NOMO-1 treated with DMSO at 0.1 percent for 48 hours (cell line): ENCODE data around the gene TSR3.

ENCODE experiments used
- DNase-seq: peaks from one replicate; lab custom pipeline; 2025; ENCODE audit not compliant: unreplicated experiment; lab: John Stamatoyannopoulos, UW

The TSR3 gene

DNA sequence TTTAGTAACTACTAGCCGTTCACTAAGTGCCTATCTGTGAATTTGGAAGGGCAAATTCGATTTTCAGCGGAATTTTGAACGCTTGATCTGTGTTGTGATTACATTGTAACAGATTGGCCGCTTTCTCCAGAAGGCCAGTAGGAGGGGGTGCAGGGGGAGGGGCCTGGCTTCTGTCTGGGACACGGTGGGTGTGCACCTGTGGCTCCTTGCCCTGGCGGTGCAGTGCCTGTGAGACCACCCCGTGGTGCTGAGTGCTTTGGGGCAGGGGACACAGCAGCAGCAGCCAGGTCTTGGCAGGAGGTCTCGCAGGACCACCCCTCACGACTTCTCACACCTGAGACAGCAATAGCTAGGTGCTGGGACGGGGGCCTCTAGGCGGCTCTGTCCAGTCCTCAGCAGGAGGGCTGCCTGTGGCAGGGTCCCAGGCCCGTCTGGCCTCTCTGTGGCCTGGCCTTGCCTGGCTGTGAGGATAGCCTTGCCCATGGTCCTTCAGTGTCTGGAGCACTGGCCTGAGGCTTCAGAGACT lies 40.4 kb downstream of the TSR3 start:
- DNase-seq, result no peak

DNA sequence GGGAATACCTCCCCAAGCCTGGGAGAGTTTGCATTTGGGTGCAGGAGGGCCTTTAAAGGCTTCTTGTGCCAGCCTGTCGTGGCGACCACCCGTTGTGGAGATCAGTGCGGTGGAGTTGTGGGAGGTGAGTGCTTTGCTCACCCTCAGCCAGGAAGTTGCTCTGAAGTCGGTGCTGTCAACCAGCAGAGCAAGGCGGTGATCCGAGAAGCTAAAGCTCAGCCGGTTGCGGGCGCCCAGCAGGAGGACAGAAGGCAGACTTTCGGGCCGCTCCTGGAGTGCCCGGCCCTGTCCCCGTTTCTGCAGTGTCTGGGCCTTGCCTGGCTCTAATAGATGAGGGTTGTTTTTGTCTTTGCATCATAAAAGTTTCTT lies 40.9 kb downstream of the TSR3 start:
- peak; percentile 18 for DNase-seq

DNA sequence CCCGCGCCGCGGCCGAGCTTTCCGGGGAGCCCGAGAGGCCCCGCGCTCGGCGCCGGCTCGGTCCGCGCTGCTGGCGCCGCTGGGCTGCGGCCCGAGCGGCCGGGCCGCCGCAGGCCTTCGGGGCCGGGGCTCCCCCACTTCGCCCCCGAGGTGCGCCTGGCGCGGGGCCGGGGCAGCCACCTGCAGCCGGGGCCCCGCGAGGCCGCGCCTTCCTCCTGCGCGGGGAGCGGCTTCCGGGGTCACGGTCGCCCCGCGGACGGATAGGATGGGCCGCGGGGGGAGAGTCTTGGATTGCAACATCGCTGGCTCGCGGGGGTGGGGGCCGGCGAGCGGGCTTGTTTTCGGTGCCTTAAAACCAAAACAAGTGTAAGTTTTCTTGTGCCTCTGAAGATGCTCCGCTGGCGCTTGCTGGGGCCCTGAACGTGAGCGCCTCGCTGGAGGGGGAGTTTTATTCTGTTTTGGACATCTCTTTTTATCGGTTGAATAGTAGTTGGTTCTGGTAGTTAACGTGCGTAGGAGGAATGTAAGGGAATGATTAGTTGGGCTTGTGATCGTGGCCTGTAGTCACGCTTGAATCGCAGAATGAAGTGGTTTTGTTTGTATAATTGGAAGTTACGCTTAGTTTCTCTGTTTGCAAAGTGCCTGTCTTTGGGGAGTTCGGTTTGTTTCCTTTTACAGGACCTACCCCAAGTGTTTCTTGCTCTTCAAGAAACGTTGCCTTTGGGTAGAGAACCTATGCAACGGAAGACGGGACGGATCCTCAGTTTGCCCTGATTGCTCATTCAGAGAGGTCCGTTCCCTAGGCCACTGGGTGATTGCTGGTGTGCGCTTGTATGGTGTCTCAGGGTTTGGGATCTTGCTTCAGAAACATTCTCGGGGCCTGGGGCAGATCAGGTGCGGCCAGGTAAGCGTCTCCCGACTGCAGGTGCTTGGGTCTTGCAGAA lies 41.5 kb downstream of the TSR3 start:
- peak; percentile 39 for DNase-seq

DNA sequence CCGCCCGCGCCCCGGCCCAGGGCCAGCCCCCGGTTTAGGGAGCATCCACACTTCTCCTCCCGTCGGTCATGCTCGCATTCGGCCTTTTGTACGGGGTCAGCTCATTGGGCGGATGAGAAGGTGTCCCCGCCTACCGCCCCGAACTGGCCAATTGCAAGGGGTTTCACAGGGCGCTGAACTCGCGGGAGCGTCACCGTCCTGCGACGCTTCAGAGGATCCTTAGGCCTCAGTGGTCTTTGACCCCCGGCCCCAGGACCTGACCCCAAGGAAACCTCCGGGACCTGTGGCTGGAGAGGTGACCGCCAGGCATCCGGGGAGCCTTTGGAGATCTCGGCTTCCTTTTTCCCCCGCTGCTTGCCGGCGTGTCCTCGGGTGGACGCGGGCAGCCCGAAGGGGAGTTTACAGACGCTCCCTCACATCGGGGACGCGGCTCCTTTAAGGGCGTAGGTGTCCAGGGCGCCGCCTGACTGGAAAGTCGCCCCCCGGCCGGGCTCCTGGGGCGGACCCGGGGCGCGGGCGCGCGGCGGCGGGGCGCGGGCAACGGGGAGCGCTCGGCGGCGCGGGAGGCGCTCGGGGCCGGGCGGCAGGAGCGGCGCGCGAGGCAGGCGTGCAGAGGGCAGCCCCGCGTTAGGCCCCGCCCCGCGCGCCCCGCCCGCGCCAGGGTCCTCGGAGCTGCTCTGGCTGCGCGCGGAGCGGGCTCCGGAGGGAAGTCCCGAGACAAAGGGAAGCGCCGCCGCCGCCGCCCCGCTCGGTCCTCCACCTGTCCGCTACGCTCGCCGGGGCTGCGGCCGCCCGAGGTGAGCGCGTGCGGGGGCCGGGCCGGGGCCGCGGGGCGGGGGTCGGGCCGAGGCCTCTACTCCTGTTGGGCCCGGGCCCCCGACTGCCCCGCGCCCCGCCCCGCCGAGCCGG lies 42.4 kb downstream of the TSR3 start, which contains the start of gene UBE2I:
Gene UBE2I (plus strand): TSS at position 660 of the 909 bp plus-strand sequence. CDS start 4,395 bp downstream, outside the sequence.
- peak; percentile 91 for DNase-seq

DNA sequence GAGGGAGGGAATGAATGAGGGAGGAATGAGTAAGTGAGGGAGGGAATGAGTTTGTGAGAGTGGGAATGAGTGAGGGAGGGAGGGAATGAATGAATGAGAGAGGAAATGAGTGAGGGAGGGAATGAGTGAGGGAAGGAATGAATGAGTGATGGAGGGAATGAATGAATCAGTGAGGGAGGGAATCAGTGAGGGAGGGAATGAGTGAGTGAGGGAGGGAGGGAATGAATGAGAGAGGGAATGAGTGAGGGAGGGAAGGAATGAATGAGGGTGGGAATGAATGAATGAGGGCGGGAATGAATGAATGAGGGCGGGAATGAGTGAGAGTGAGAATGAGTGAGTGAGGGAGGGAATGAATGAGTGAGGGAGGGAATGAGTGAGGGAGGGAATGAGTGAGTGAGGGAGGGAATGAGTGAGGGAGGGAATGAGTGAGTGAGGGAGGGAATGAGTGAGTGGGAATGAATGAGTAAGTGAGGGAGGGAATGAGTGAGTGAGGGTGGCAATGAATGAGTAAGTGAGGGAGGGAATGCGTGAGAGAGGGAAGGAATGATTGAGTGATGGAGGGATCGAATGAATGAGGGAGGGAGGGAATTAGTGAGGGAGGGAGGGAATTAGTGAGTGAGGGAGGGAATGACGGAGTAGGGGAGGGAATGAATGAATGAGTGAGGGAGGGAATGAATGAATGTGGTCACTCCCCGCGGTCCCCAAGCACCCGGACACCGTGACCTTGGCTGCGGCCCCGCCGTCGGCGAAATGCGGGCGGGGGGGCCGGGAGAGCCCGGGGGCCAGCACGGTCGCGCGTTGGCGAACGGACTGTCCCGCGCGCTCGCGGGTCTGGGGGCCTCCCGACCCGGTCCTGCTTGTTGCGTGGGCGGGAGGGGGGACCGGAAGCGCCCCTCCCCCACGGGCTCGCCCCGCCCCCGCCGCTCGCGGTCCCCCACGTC lies 43.4 kb downstream of the TSR3 start:
- DNase-seq, result peak; percentile 63

DNA sequence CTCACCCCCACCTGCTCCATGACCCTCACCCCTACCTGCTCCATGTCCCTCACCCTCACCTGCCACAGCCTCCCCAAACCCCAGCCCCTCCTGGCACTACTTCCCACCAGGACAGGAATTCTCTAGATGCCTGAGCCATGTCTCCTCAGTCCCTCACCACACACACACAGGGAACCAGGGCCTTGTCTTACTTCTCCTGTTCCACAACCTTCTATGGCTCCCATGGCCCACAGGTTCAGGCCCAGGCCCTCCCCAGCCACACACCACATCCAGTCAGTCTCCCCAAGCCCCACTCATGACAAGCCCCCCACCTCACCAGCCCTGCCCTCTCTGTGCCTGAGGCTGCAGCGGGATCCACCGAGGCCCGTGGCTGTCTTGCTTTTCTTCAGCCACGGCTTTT lies 45.3 kb downstream of the TSR3 start:
- DNase-seq, result no peak

DNA sequence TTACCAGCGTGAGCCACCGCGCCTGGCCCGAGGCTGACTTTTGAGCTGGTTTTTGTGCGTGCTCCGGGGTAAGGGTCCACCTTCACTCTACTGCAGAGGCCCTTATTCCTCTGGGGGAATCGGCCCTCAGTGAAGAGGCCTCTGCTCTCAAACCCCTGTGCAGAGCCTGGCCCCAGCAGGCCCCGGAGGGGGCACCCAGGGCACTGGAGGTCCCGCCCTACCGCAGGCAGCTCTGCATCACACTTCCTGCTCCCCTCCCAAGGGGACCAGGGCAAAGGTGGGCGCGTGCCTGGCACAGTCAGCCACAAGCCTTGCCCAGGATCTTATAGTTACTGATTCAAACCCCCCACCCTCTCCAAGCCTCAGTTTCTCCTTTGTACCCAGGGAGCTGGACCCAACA lies 45.9 kb downstream of the TSR3 start:
- no peak for DNase-seq

DNA sequence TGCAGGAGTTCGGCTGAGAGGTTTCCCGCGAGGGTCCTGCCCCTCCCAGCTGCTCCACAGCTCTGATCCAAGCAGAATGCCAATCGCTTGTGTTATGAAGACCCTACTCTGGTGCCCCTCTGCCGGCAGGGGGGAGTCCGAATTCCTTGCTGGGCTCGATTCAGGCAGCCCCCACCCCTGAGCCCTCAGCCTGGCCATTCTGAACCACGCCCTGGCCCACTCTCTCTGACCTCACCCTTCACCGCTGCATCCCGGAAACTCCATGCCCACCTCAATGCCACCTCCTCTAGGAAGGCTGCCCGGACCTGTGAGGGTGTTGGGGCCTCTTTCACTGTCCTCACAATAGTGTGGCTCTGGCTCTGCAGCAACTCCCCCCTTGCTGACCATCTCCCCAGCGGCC lies 50.1 kb downstream of the TSR3 start:
- no peak for DNase-seq

DNA sequence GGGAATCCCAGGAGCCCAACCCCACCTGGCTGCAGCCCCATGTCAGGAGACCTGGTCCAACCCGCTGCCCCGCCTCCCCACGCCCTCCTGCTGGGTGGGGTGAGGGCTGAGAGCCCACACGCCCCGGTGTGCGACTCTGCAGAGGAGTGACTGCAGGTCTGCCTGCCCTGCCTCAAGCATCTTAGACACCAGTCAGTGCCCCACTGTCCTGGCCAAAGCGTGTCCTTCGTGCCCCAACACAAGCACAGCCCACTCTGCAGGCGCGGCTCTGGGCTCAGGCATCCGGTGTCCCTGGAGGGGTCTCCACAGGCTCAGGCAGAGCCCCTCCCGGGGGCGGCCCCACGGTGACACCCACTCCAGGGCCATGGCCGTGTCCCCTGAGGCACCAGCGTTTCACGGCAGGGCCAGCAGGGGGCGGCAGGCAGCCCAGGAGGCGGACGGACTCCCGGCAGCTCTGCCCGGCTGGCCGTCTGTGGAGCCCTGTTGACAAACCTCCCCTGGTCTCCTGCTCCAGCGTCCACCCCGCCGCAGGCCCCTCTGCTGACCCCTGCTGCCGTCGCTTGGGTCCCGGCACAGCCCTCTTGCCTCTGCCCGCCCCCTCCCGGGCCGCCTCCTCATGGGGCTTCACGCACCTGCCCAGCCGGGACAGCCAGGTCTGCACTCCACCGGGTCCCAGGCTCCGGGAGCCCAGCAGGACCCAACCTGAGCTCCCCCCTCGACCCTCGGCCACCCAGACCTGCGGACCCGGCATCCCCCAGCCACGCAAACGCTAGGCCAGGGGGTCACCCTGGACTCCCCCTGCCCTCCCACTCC lies 50.8 kb downstream of the TSR3 start:
- peak; percentile 45 for DNase-seq

DNA sequence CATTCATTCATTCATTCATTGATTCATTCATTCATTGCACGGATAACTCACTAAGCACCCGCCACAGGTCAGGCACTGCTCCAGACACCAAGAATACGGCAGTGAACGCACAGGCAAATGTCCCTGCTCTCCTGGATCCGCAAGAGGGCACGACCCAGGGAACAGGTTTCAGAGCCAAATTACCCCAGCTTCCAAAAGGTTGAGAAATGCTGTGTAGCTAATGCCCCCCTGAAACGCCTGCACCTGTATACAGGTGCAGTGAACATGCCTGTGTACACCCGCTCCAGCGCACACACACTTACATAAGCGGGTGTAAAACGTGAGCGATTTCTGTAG lies 51.8 kb downstream of the TSR3 start:
- no peak for DNase-seq
